HEK293T (cell line): ENCODE data around the gene FLNB.

Experiments
- BHLHE40 ChIP-seq: fragments of 450-650 bp; IDR thresholded peaks from 2 replicates; pipeline ENCODE4 v1.6.1; 2016; ENCODE audit warnings: mild to moderate bottlenecking, moderate library complexity, borderline replicate concordance
- ELF4 ChIP-seq: fragments of 450-650 bp; IDR thresholded peaks from 2 replicates; pipeline ENCODE4 v1.6.1; 2017; ENCODE audit warnings: antibody characterized with exemption
- FOXA1 ChIP-seq: fragments of 450-650 bp; IDR thresholded peaks from 2 replicates; pipeline ENCODE4 v1.6.1; 2016; ENCODE audit warnings: mild to moderate bottlenecking
- FOXK2 ChIP-seq: fragments of 450-650 bp; IDR thresholded peaks from 2 replicates; pipeline ENCODE4 v1.6.1; 2016; ENCODE audit warnings: mild to moderate bottlenecking
- FOXM1 ChIP-seq: fragments of 450-650 bp; IDR thresholded peaks from 2 replicates; pipeline ENCODE4 v1.6.1; 2017; ENCODE audit warnings: mild to moderate bottlenecking, borderline replicate concordance
- L3MBTL2 ChIP-seq: fragments of 450-650 bp; conservative IDR thresholded peaks from 2 replicates; pipeline ENCODE4 v1.6.1; 2016; ENCODE audit warnings: mild to moderate bottlenecking
- SP1 ChIP-seq: fragments of 450-650 bp; IDR thresholded peaks from 2 replicates; pipeline ENCODE4 v1.6.1; 2017
- SUZ12 ChIP-seq: fragments of 450-650 bp; IDR thresholded peaks from 2 replicates; pipeline ENCODE4 v1.6.1; 2016; ENCODE audit warnings: mild to moderate bottlenecking
- TARDBP ChIP-seq: fragments of 450-650 bp; IDR thresholded peaks from 2 replicates; pipeline ENCODE4 v1.6.1; 2016
- ZNF384 ChIP-seq: fragments of 450-650 bp; IDR thresholded peaks from 2 replicates; pipeline ENCODE4 v1.6.1; 2016
- TF ChIP-seq, protein P1 (sequence below): fragments of 450-650 bp; IDR thresholded peaks from 2 replicates; pipeline ENCODE4 v1.6.1; 2016

DNA sequence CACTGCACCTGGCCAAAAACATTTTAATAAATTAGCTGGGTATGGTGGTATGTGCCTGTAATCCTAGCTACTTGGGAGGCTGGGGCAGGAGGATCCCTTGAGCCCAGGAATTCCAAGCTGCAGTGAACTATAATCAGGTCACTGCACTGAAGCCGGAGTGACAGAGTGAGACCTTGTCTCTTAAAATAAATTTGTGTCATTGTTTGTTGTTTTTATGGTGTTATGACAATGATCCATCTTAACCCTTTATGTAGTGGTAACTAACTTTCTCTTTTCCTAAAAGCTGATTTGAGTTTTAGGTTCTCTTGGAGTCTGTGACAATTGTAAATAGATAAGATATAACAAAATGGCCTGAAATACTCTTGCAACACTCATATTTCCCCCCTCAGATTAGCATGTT lies 20.7 kb downstream of the FLNB start:
- no peak for TF ChIP-seq ZNF384
- TF ChIP-seq, protein P1, sequence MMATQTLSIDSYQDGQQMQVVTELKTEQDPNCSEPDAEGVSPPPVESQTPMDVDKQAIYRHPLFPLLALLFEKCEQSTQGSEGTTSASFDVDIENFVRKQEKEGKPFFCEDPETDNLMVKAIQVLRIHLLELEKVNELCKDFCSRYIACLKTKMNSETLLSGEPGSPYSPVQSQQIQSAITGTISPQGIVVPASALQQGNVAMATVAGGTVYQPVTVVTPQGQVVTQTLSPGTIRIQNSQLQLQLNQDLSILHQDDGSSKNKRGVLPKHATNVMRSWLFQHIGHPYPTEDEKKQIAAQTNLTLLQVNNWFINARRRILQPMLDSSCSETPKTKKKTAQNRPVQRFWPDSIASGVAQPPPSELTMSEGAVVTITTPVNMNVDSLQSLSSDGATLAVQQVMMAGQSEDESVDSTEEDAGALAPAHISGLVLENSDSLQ = peak; percentile 48; the same call in 1 of the 2 replicates
- no peak for TF ChIP-seq FOXK2
- no peak for TF ChIP-seq FOXM1
- no peak for TF ChIP-seq L3MBTL2
- TF ChIP-seq ELF4 = no peak
- no peak for TF ChIP-seq TARDBP
- TF ChIP-seq FOXA1 = no peak
- TF ChIP-seq SUZ12 = no peak
- TF ChIP-seq SP1 = no peak
- TF ChIP-seq BHLHE40 = no peak
